Measurements from ENCODE around the gene DDI2.

The DDI2 gene

GRCh38 chr1:15657021-15657420, 39.8 kb downstream of the DDI2 start:
- H3K27ac ChIP-seq (ENCODE audit: low read depth, low read length): no peak overlapping the region

GRCh38 chr1:15660151-15660550, 42.9 kb downstream of the DDI2 start:
- Histone ChIP-seq H3K36me3 (ENCODE audit: control insufficient read depth, insufficient read depth, low read length) (peaks cover 12% of the 10 kb centered on the region), H3K4me3 (ENCODE audit: low read length) (no peak overlapping the region), H3K27ac (ENCODE audit: low read depth, low read length) (no peak overlapping the region), H3K9ac (ENCODE audit: low read length) (no peak overlapping the region), H3K27me3 (ENCODE audit: control insufficient read depth, insufficient read depth, low read length) (no peaks in the 10 kb centered on the region), H3K4me1 (ENCODE audit: control insufficient read depth, insufficient read depth, low read length) (no peaks in the 10 kb centered on the region)

More at GRCh38 chr1:15657021-15657420, 39.8 kb downstream of the DDI2 start:
- H3K4me1 ChIP-seq (ENCODE audit: control insufficient read depth, insufficient read depth, low read length): no peaks in the 10 kb centered on the region
- peaks cover 12% of the 10 kb centered on the region for H3K36me3 ChIP-seq (ENCODE audit: control insufficient read depth, insufficient read depth, low read length)
- H3K27me3 ChIP-seq (ENCODE audit: control insufficient read depth, insufficient read depth, low read length): no peaks in the 10 kb centered on the region
- no peak overlapping the region for H3K9ac ChIP-seq (ENCODE audit: low read length)
- H3K4me3 ChIP-seq (ENCODE audit: low read length): no peak overlapping the region

GRCh38 chr1:15662477-15662876, 45.2 kb downstream of the DDI2 start:
- Histone ChIP-seq H3K9ac (ENCODE audit: low read length) (no peak overlapping the region), H3K27ac (ENCODE audit: low read depth, low read length) (no peak overlapping the region), H3K4me1 (ENCODE audit: control insufficient read depth, insufficient read depth, low read length) (no peaks in the 10 kb centered on the region), H3K36me3 (ENCODE audit: control insufficient read depth, insufficient read depth, low read length) (peaks cover 12% of the 10 kb centered on the region), H3K27me3 (ENCODE audit: control insufficient read depth, insufficient read depth, low read length) (no peaks in the 10 kb centered on the region), H3K4me3 (ENCODE audit: low read length) (no peak overlapping the region)

- H3K4me3 ChIP-seq (ENCODE audit: low read length): no peak overlapping the region
- peaks cover 12% of the 10 kb centered on the region for H3K36me3 ChIP-seq (ENCODE audit: control insufficient read depth, insufficient read depth, low read length)
- H3K27me3 ChIP-seq (ENCODE audit: control insufficient read depth, insufficient read depth, low read length): no peaks in the 10 kb centered on the region
- H3K27ac ChIP-seq (ENCODE audit: low read depth, low read length): no peak overlapping the region
- no peaks in the 10 kb centered on the region for H3K4me1 ChIP-seq (ENCODE audit: control insufficient read depth, insufficient read depth, low read length)
- H3K9ac ChIP-seq (ENCODE audit: low read length): no peak overlapping the region
Measured at GRCh38 chr1:15663925-15664324, 46.7 kb downstream of the DDI2 start.

- Histone ChIP-seq H3K27me3 (ENCODE audit: control insufficient read depth, insufficient read depth, low read length) (no peaks in the 10 kb centered on the region), H3K9ac (ENCODE audit: low read length) (no peak overlapping the region), H3K36me3 (ENCODE audit: control insufficient read depth, insufficient read depth, low read length) (no peaks in the 10 kb centered on the region), H3K27ac (ENCODE audit: low read depth, low read length) (no peak overlapping the region), H3K4me1 (ENCODE audit: control insufficient read depth, insufficient read depth, low read length) (no peaks in the 10 kb centered on the region), H3K4me3 (ENCODE audit: low read length) (no peak overlapping the region)
Measured at GRCh38 chr1:15667362-15667761, 50.1 kb downstream of the DDI2 start.

GRCh38 chr1:15668089-15668754, 51.0 kb downstream of the DDI2 start:
- no peaks in the 10 kb centered on the region for H3K36me3 ChIP-seq (ENCODE audit: control insufficient read depth, insufficient read depth, low read length)
- no peaks in the 10 kb centered on the region for H3K4me1 ChIP-seq (ENCODE audit: control insufficient read depth, insufficient read depth, low read length)
- H3K27me3 ChIP-seq (ENCODE audit: control insufficient read depth, insufficient read depth, low read length): no peaks in the 10 kb centered on the region
- H3K4me3 ChIP-seq (ENCODE audit: low read length): no peak overlapping the region
- no peak overlapping the region for H3K27ac ChIP-seq (ENCODE audit: low read depth, low read length)
- no peak overlapping the region for H3K9ac ChIP-seq (ENCODE audit: low read length)

GRCh38 chr1:15669074-15669473, 51.8 kb downstream of the DDI2 start:
- Histone ChIP-seq H3K4me3 (ENCODE audit: low read length) (no peak overlapping the region), H3K27me3 (ENCODE audit: control insufficient read depth, insufficient read depth, low read length) (no peaks in the 10 kb centered on the region), H3K27ac (ENCODE audit: low read depth, low read length) (no peak overlapping the region), H3K36me3 (ENCODE audit: control insufficient read depth, insufficient read depth, low read length) (no peaks in the 10 kb centered on the region), H3K9ac (ENCODE audit: low read length) (no peak overlapping the region), H3K4me1 (ENCODE audit: control insufficient read depth, insufficient read depth, low read length) (no peaks in the 10 kb centered on the region)

GRCh38 chr1:15669864-15670263, 52.6 kb downstream of the DDI2 start:
- no peaks in the 10 kb centered on the region for H3K4me1 ChIP-seq (ENCODE audit: control insufficient read depth, insufficient read depth, low read length)
- no peaks in the 10 kb centered on the region for H3K27me3 ChIP-seq (ENCODE audit: control insufficient read depth, insufficient read depth, low read length)
- no peak overlapping the region for H3K9ac ChIP-seq (ENCODE audit: low read length)
- no peak overlapping the region for H3K27ac ChIP-seq (ENCODE audit: low read depth, low read length)
- no peaks in the 10 kb centered on the region for H3K36me3 ChIP-seq (ENCODE audit: control insufficient read depth, insufficient read depth, low read length)
- H3K4me3 ChIP-seq (ENCODE audit: low read length): no peak overlapping the region

GRCh38 chr1:15671430-15671829, 54.2 kb downstream of the DDI2 start:
- Histone ChIP-seq H3K4me3 (ENCODE audit: low read length) (no peak overlapping the region), H3K36me3 (ENCODE audit: control insufficient read depth, insufficient read depth, low read length) (no peaks in the 10 kb centered on the region)

GRCh38 chr1:15674386-15675159, 57.3 kb downstream of the DDI2 start:
- Histone ChIP-seq H3K27me3 (ENCODE audit: control insufficient read depth, insufficient read depth, low read length) (no peaks in the 10 kb centered on the region), H3K9ac (ENCODE audit: low read length) (no peak overlapping the region), H3K36me3 (ENCODE audit: control insufficient read depth, insufficient read depth, low read length) (no peaks in the 10 kb centered on the region), H3K27ac (ENCODE audit: low read depth, low read length) (no peak overlapping the region), H3K4me3 (ENCODE audit: low read length) (no peak overlapping the region), H3K4me1 (ENCODE audit: control insufficient read depth, insufficient read depth, low read length) (no peaks in the 10 kb centered on the region)

More at GRCh38 chr1:15671430-15671829, 54.2 kb downstream of the DDI2 start:
- no peak overlapping the region for H3K27ac ChIP-seq (ENCODE audit: low read depth, low read length)
- H3K27me3 ChIP-seq (ENCODE audit: control insufficient read depth, insufficient read depth, low read length): no peaks in the 10 kb centered on the region
- no peak overlapping the region for H3K9ac ChIP-seq (ENCODE audit: low read length)
- H3K4me1 ChIP-seq (ENCODE audit: control insufficient read depth, insufficient read depth, low read length): no peaks in the 10 kb centered on the region

GRCh38 chr1:15676010-15676409, 58.8 kb downstream of the DDI2 start:
- H3K36me3 ChIP-seq (ENCODE audit: control insufficient read depth, insufficient read depth, low read length): no peaks in the 10 kb centered on the region
- H3K27ac ChIP-seq (ENCODE audit: low read depth, low read length): no peak overlapping the region
- H3K27me3 ChIP-seq (ENCODE audit: control insufficient read depth, insufficient read depth, low read length): no peaks in the 10 kb centered on the region
- no peaks in the 10 kb centered on the region for H3K4me1 ChIP-seq (ENCODE audit: control insufficient read depth, insufficient read depth, low read length)
- H3K9ac ChIP-seq (ENCODE audit: low read length): no peak overlapping the region
- H3K4me3 ChIP-seq (ENCODE audit: low read length): no peak overlapping the region

GRCh38 chr1:15676688-15677661, 59.7 kb downstream of the DDI2 start:
- no peak overlapping the region for H3K9ac ChIP-seq (ENCODE audit: low read length)
- H3K4me1 ChIP-seq (ENCODE audit: control insufficient read depth, insufficient read depth, low read length): no peaks in the 10 kb centered on the region
- no peaks in the 10 kb centered on the region for H3K27me3 ChIP-seq (ENCODE audit: control insufficient read depth, insufficient read depth, low read length)
- H3K36me3 ChIP-seq (ENCODE audit: control insufficient read depth, insufficient read depth, low read length): no peaks in the 10 kb centered on the region
- H3K27ac ChIP-seq (ENCODE audit: low read depth, low read length): no peak overlapping the region
- no peak overlapping the region for H3K4me3 ChIP-seq (ENCODE audit: low read length)

All from rectal smooth muscle tissue (tissue), 1 donor.